T-helper 22 cell (primary cell): Measurements from ENCODE around the gene ITPK1.

Experiments used
- DNase-seq: peaks from one replicate; pipeline ENCODE4 v3.0.0-alpha.2; 2020; ENCODE audit warnings: low read depth

The ITPK1 gene

GRCh38 chr14:92970271-92970670 is 145.5 kb downstream of the ITPK1 start:
- no peak for DNase-seq

DNA sequence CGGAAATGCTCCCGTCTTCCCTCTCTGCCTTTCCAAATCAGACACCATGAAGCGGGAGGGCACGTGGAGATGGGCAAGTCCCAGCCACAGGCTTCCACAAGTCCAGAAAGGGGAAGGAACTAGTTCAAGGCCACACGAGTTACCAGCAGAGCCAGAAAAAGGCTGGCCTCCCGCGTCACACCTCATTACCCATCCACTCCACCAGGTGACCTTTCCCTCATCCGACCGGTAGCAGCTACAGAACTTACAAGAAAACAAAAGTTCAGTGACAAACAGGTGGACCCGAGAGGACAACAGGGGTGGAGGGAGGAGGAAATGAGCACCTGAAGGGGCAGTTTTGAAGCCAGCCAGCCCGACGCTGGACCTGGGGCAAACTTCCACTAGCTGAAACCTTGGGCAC is 145.9 kb downstream of the ITPK1 start:
- DNase-seq = no peak

GRCh38 chr14:92969430-92969829 is 146.3 kb downstream of the ITPK1 start:
- no peak for DNase-seq

DNA sequence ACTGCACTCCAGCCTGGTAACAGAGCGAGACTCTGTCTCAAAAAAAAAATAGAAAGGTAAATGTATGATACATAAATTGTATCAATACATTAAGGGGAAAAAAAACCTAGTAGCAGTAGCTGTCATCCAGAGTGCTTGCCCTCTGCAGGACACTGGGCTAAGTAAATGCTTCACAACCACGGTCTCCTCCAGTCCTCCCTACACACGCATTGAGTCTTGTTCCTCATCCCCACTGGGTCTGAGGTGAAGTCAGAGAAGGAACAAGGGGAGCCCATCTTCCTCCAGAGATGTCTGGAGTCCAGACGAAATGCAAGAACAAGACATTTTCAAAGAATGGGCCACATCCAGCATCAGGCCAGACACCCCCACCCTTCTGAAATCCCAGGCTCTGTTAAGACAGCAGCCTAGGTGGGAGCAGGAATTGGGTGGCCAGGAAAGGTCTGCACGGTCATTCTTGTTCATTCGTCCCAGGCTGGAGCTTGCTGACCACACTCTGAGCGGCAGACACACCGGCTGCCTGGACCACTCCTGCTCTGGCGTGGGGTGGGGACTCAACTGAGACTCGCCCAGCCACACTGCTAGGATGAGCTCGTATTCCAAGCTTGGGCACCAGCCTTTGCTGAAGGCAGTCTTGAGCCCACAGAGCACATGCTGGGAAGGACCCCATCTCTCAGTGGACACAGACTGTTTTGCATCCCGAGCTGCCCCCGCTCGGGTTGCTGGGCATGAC is 147.3 kb downstream of the ITPK1 start:
- DNase-seq = no peak

DNA sequence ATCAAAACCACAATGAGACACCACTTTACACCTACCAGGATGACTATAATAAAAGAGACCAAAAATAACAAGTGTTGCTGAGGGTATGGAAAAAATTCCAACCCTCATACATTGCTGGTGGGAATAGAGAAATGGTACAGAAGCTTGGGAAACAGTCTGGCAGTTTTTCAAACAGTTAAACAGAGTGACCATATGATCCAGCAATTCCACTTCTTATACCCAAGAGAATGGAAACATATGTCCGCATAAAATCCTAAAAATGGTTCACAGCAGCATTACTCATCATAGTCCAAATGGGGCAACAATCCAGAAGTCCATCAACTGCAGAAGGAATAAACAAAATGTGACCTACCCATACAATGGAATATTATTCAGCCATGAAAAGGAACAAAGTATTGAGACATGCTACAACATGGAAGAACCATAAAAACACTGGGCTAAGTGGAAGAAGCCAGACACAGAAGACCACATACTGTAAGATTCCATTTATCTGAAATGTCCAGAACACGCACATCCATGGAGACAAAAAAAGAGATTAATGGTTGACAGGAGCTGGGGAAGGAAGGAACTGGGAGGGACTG is 148.3 kb downstream of the ITPK1 start:
- no peak for DNase-seq

DNA sequence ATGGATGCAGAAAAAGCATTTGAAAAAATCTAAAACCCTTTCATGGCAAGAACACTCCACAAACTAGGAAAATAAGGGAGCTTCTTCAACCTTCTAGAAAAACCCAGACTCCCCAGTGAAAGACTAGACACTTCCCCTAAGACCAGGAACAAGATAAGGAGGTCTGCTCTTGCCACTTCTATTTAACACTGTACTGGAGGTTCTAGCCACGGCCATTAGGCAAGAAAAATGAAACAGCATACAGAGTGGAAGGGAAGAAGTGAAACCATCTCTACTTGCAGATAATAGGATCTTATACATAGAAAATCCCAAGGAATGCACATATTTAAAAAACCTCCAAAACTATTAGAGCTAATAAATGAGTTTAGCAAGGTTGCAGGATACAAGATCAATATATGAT is 150.4 kb downstream of the ITPK1 start:
- no peak for DNase-seq

- no peak for DNase-seq
Measured at GRCh38 chr14:92964124-92965109, 151.3 kb downstream of the ITPK1 start.

GRCh38 chr14:92963301-92964123 is 152.2 kb downstream of the ITPK1 start:
- no peak for DNase-seq

- no peak for DNase-seq
Measured at GRCh38 chr14:92962831-92963095, 153.0 kb downstream of the ITPK1 start.

- DNase-seq = no peak
Measured at GRCh38 chr14:92962031-92962830, 153.5 kb downstream of the ITPK1 start.

- no peak for DNase-seq
Measured at GRCh38 chr14:92961567-92961855, 154.2 kb downstream of the ITPK1 start.

DNA sequence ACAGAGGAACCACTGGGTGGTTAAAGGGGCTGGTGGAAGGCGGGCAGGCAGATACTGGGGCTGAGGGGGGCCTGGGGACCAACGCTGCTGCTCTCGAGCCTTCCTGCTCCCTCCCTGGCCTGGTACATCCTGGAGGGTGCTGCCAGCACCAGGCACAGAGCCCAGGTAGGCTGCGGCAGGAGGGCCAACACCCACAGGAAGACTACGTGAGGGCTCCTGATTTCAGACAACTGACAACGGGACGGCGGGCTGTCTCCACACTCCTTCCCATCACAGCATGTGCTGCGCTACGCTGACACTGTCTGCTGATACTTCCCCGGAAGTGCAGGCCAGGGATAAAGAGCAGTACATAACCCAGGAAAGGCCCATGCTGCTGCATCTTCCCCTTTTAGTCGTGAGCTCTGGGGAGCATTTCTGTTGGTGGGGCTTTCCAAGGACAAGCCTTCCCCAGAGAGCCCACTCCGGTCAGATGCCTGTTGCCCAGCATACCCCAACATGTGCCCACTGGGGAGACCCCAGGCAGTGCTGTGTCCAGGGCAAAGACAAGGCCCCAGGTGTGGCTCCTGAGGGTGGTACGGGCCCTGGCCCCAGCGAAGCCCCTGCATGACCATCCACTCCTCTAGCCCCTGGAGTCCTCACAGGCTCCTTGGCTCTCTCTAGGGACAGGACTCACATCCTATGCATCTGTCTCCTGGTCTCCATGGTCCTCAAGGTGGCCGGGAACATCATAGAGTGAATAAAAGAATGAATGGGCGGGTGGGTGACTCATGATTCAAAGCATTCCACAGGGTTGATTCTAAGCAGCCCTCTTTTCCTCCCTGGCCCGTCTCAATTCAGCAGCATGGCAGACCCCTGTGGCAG is 154.8 kb downstream of the ITPK1 start:
- no peak for DNase-seq

GRCh38 chr14:92959761-92960680 is 155.7 kb downstream of the ITPK1 start:
- DNase-seq = no peak

DNA sequence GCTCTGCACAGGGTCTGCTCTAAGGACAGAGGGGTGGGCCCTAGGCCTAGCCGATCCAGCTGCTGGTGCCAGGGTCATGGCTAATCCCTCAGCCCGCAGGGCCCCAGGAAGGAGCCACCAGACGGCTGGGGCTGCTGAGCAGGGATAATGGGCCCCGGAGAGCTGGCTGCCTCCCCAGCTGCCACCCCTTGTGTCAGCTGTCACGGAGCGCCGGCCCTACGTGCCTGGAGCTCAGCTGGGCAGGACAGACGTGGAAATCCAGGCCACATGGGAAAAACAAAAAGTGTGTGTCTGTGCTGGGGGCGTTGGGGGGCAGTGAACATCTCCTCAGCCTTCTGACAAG is 156.6 kb downstream of the ITPK1 start:
- DNase-seq = no peak

GRCh38 chr14:92958373-92959188 is 157.1 kb downstream of the ITPK1 start:
- DNase-seq = no peak

- DNase-seq = no peak
Measured at GRCh38 chr14:92956961-92957360, 158.8 kb downstream of the ITPK1 start.

- DNase-seq = no peak
Measured at GRCh38 chr14:92955381-92955780, 160.3 kb downstream of the ITPK1 start.

DNA sequence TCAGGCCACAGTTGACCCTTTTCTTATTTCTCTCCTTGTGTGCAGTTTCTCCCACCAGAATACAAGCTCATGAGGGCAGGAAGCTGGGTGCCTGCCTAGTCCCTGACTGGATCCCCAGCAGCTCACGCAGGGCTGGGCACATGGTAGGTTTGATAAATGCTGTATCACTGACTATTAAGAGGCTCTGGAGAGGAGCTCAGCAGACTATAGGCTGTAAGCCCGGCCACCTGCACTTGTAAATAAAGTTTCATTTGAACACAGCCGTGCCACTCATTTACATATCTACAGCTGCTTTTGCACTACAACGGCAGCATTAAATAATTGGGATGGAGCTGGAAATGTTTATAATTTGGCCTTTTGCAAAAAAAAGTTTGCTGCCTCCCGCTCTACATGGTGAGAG is 160.8 kb downstream of the ITPK1 start:
- DNase-seq = no peak

DNA sequence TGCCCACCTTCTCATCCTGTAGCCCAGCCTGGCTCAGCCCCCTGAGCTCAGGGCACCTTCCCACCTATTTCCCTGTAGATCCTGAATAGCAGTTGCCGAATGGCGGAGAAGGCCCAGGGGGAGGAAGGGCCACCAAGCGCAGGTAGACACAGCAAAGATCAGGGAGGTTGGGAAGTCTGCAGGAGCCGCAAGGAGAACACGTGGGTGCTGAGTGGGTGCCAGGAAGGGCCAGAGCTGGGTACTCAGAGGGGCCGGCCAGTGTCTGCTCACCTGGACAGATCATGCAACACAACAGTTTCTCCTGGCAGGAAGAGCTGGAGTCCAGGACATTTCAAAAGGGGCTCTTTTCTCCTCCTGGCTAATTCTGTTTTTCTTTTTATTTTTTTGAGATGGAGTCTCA is 162.2 kb downstream of the ITPK1 start:
- no peak for DNase-seq
